HepG2 (cell line): ENCODE measurements around the gene NCOA7. TPM values are rescaled to one million over a fixed set of nuclear protein-coding genes. Genes with fewer than 3 reads are reported as not detected.
A peak's percentile ranks its signal among the peaks of the same experiment; 100 is the strongest.

Experiments used
- ATAC-seq: fragments of 200-7000 bp; cut with Tn5 transposase; 3 replicates; pipeline ENCODE4 v1.9.1; 2020; ENCODE audit warnings: mild to moderate bottlenecking, moderate library complexity
- BruUV-seq: library from RNA; stranded (reverse); fragments of 400-500 nt; replicated peaks from 2 replicates; lab custom pipeline; 2021; lab: Mats Ljungman, UMichigan
- CTCF ChIA-PET: fragments of 300-600 bp; formaldehyde crosslinking; extraction: SDS; loops from one replicate; lab custom pipeline; 2021; ENCODE audit warnings: low total read pairs, inconsistent platforms, low intra/inter-chr PET ratio; lab: Yijun Ruan, JAX
- POLR2A ChIA-PET: fragments of 350-600 bp; sonication (Branson Sonifier 250); formaldehyde crosslinking; loops from one replicate; lab custom pipeline; 2020; ENCODE audit warnings: antibody characterized with exemption, inconsistent platforms; lab: Yijun Ruan, JAX
- DNase-seq: peaks from one replicate; pipeline ENCODE4 v3.0.0-alpha.2; 2015; ENCODE audit warnings: low spot score
- FAIRE-seq: peaks from 3 replicates; lab custom pipeline; 2011; peaks lifted over from hg19 to GRCh38; lab: Jason Lieb, UNC
- H2AFZ ChIP-seq: one replicate; pipeline ENCODE4 v1.6.1; 2011; ENCODE audit warnings: low read length, inconsistent platforms
- H3K27ac ChIP-seq: fragments of 300-600 bp; 3 replicates; pipeline ENCODE4 v1.8.0; 2011; ENCODE audit warnings: mixed run types, mild to moderate bottlenecking, mixed read lengths, low read length, inconsistent platforms; ENCODE audit not compliant: insufficient read depth; ENCODE audit errors: extremely low read length
- H3K27me3 ChIP-seq, 2 experiments: fragments of 200-600 bp in 1 of 2; 2 replicates in 1 of 2; 3 replicates in 1 of 2; pipeline versions ENCODE4 v1.6.0 to v1.8.0; 2011; ENCODE audit warnings: low read length in 2 of 2, mild to moderate bottlenecking in 2 of 2, moderate library complexity in 2 of 2, inconsistent platforms in 1 of 2; ENCODE audit not compliant: insufficient read depth in 2 of 2, control insufficient read depth in 1 of 2
- H3K36me3 ChIP-seq, 2 experiments: fragments of 200-600 bp in 1 of 2; replicated peaks in 1 of 2; 2 replicates in 1 of 2; 3 replicates in 1 of 2; pipeline versions ENCODE4 v1.5.1 to v1.8.0; 2011; ENCODE audit warnings: low read length in 2 of 2, inconsistent platforms in 1 of 2; ENCODE audit not compliant: insufficient read depth in 2 of 2, control insufficient read depth in 1 of 2
- H3K4me1 ChIP-seq: 2 replicates; pipeline ENCODE4 v1.5.1; 2012; ENCODE audit warnings: low read length, inconsistent platforms; ENCODE audit not compliant: insufficient read depth
- H3K4me2 ChIP-seq: 2 replicates; pipeline ENCODE4 v1.6.0; 2011; ENCODE audit warnings: low read depth, low read length, inconsistent platforms
- H3K4me3 ChIP-seq, 3 experiments: fragments of 200-600 bp in 1 of 3; sonication (generic), shearing (Covaris generic) in 1 of 3; replicated peaks in 1 of 3; 2 replicates each; pipeline ENCODE4 v1.5.1; 2011 to 2016; ENCODE audit warnings: low read length in 3 of 3, inconsistent platforms in 2 of 3, low read depth in 2 of 3, mild to moderate bottlenecking in 2 of 3, control low read depth in 1 of 3, mixed read lengths in 1 of 3; ENCODE audit not compliant: insufficient read depth in 1 of 3
- H3K79me2 ChIP-seq: one replicate; pipeline ENCODE4 v1.6.1; 2011; ENCODE audit warnings: low read length, inconsistent platforms; ENCODE audit not compliant: insufficient read depth
- H3K9ac ChIP-seq: 2 replicates; pipeline ENCODE4 v1.6.0; 2011; ENCODE audit warnings: mild to moderate bottlenecking, low read depth, low read length, inconsistent platforms; ENCODE audit not compliant: insufficient read depth
- H3K9me3 ChIP-seq: 2 replicates; pipeline ENCODE4 v1.5.1; 2012; ENCODE audit warnings: mild to moderate bottlenecking, low read length
- H4K20me1 ChIP-seq: 2 replicates; pipeline ENCODE4 v1.6.0; 2011; ENCODE audit warnings: inconsistent platforms, mild to moderate bottlenecking, low read length, moderate library complexity; ENCODE audit not compliant: insufficient read depth
- CTCF ChIP-seq: sonication (generic); formaldehyde crosslinking; IDR thresholded peaks from 2 replicates; pipeline ENCODE4 v1.5.0; 2020; ENCODE audit warnings: mild to moderate bottlenecking, missing genetic modification reagents, moderate library complexity
- RAD21 ChIP-seq: fragments of 450-650 bp; formaldehyde crosslinking; IDR thresholded peaks from 2 replicates; pipeline ENCODE4 v1.5.0; 2020; ENCODE audit warnings: mild to moderate bottlenecking
- SOX6 ChIP-seq, 2 experiments: fragments of 450-650 bp in 1 of 2; sonication (generic) in 1 of 2; formaldehyde crosslinking in 1 of 2; IDR thresholded peaks; 2 replicates each; pipeline versions ENCODE4 v1.4.0 to v1.6.1; 2017 to 2020; ENCODE audit warnings: antibody characterized with exemption in 1 of 2, mild to moderate bottlenecking in 1 of 2, missing genetic modification reagents in 1 of 2
- SRF ChIP-seq: IDR thresholded peaks from 2 replicates; pipeline ENCODE4 v1.6.1; 2011; ENCODE audit warnings: mild to moderate bottlenecking, low read depth, low read length, moderate library complexity
- TP53 ChIP-seq: sonication (generic); formaldehyde crosslinking; conservative IDR thresholded peaks from 2 replicates; pipeline ENCODE4 v1.4.0; 2020; ENCODE audit warnings: missing genetic modification reagents
- XRCC5 ChIP-seq: fragments of 200-400 bp; formaldehyde crosslinking; optimal IDR thresholded peaks from 2 replicates; pipeline ENCODE3; 2017; ENCODE audit warnings: mild to moderate bottlenecking, low read length
- ZKSCAN8 ChIP-seq: IDR thresholded peaks from 2 replicates; pipeline ENCODE4 v1.6.1; 2016; ENCODE audit warnings: borderline replicate concordance, missing genetic modification reagents, missing compliant biosample characterization
- ZNF607 ChIP-seq: sonication (generic); formaldehyde crosslinking; IDR thresholded peaks from 2 replicates; pipeline ENCODE4 v1.5.1; 2020; ENCODE audit warnings: missing genetic modification reagents, mild to moderate bottlenecking, borderline replicate concordance
- WGBS: methylation state at CpG from one replicate; pipeline ENCODE4 v1.1.6; 2017; ENCODE audit warnings: low lambda C conversion rate; 5-methylcytosine and 5-hydroxymethylcytosine counted together
- in situ Hi-C: cut with HindIII; loops from 2 replicates; pipeline ENCODE4 v1.10.0; 2017; ENCODE audit warnings: low pct_unique_long_range_greater_than_20kb; ENCODE audit not compliant: extremely low pct_ligation_motif_present
- intact Hi-C: fragments of 100-400 bp; cut with micrococcal nuclease; formaldehyde crosslinking; loops from one replicate; pipeline ENCODE4 v1.10.0; 2022; ENCODE audit not compliant: unreplicated experiment
- polyA plus RNA-seq, 8 experiments: library from polyadenylated mRNA; depleted of rRNA in 3 of 8; stranded (reverse) in 7 of 8; unstranded in 1 of 8; fragments of >200 nt; fragmentation: Illumina TruSeq in 4 of 8; extraction: Trizol in 4 of 8; gene quantifications; 2 replicates each; pipeline versions ENCODE4 v1.2.1 to v1.2.3, GENCODE V29; 2011 to 2016; ENCODE audit warnings: low read depth in 4 of 8, missing spikeins in 1 of 8, mixed read lengths in 1 of 8; ENCODE audit not compliant: insufficient read depth in 1 of 8
- total RNA-seq, 5 experiments: library from RNA; depleted of rRNA; stranded (reverse); fragments of >200 nt; fragmentation: Illumina TruSeq; extraction: Trizol; gene quantifications; 2 replicates each; pipeline ENCODE4 v1.2.3, GENCODE V29; 2016; ENCODE audit warnings: low read depth in 1 of 5
- TF ChIP-seq, protein P1 (sequence below): sonication (generic); formaldehyde crosslinking; IDR thresholded peaks from 2 replicates; pipeline ENCODE4 v1.4.0; 2020; ENCODE audit warnings: missing genetic modification reagents
- TF ChIP-seq, protein P2 (sequence below): sonication (generic); formaldehyde crosslinking; IDR thresholded peaks from 2 replicates; pipeline ENCODE4 v1.5.1; 2020; ENCODE audit warnings: mild to moderate bottlenecking, moderate library complexity, missing genetic modification reagents
- TF ChIP-seq, protein P3 (sequence below): sonication (generic); formaldehyde crosslinking; IDR thresholded peaks from 2 replicates; pipeline ENCODE4; 2020; ENCODE audit warnings: missing genetic modification reagents, mild to moderate bottlenecking, borderline replicate concordance
- TF ChIP-seq, protein P4 (sequence below): sonication (generic); formaldehyde crosslinking; IDR thresholded peaks from 2 replicates; pipeline ENCODE4 v1.4.0; 2020; ENCODE audit warnings: missing genetic modification reagents

The NCOA7 gene
- total and polyA plus RNA-seq, 2 of the 13 experiments (the other 11 are each of a cell fraction or from before 2014, with no cell fraction given) = 13.6 to 20.8 TPM

- H3K9me3 ChIP-seq = no peaks in the 10 kb centered on the region
- in situ Hi-C loops = no loop called here
- peaks cover 7% of the 10 kb centered on the region for H3K4me1 ChIP-seq
- no peak overlapping the region for H3K9ac ChIP-seq
- no peak overlapping the region for H3K27ac ChIP-seq
- peak; percentile 79 for ATAC-seq
- H3K4me3 ChIP-seq = no peak overlapping the region
- DNase-seq = peak; percentile 64
- no peaks in the 10 kb centered on the region for H4K20me1 ChIP-seq
- no peak overlapping the region for H2AFZ ChIP-seq
- ChIA-PET CTCF (interaction anchor here (0.8 to 2.8 kb wide), 3 partner anchors 64 to 85 kb away, joined by 4 to 18 read pairs (median 9); partner anchors contain the start of gene HINT3), POLR2A (interaction anchor here (0.9 kb wide), 1 partner anchor 10 kb away, joined by 3 read pairs; no protein-coding TSS in a partner anchor)
- intact Hi-C loops = loop anchor here (1.0 to 5.0 kb wide), 2 partner anchors 64 to 97 kb away; partner anchors contain the start of gene NCOA7
- no TSS peak for BruUV-seq
- FAIRE-seq = peak; percentile 74
- peaks cover 2 to 29% of the 10 kb centered on the region in 2 experiments; a peak in 4 of 5 replicates for H3K36me3 ChIP-seq
- no peaks in the 10 kb centered on the region for H3K27me3 ChIP-seq
- no peaks in the 10 kb centered on the region for H3K79me2 ChIP-seq
- H3K4me2 ChIP-seq = no peak overlapping the region
- WGBS = 72% methylated on average over 8 of the region's 8 CpGs
- TF ChIP-seq CTCF (CRISPR knock-in tag) (peak; percentile 62), SRF (peak; percentile 45; the same call in 1 of the 2 replicates), RAD21 (CRISPR knock-in tag) (peak; percentile 66; the same call in 1 of the 2 replicates), ZNF607 (CRISPR knock-in tag) (peak; percentile 26; the same call in 1 of the 2 replicates), SOX6 (IDR thresholded peaks at IDR 0.05) (no peak), SOX6 (CRISPR knock-in tag; IDR thresholded peaks at IDR 0.05) (no peak; the same call in 1 of the 2 replicates), XRCC5 (peak; percentile 37), ZKSCAN8 (CRISPR knock-in tag) (0 out of 2 replicates have a peak, but pooled peaks have one; percentile 10), TP53 (0 out of 2 replicates have a peak, but pooled peaks have one; percentile 37)
- TF ChIP-seq, protein P1, sequence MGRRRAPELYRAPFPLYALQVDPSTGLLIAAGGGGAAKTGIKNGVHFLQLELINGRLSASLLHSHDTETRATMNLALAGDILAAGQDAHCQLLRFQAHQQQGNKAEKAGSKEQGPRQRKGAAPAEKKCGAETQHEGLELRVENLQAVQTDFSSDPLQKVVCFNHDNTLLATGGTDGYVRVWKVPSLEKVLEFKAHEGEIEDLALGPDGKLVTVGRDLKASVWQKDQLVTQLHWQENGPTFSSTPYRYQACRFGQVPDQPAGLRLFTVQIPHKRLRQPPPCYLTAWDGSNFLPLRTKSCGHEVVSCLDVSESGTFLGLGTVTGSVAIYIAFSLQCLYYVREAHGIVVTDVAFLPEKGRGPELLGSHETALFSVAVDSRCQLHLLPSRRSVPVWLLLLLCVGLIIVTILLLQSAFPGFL = no peak
- TF ChIP-seq, protein P2, sequence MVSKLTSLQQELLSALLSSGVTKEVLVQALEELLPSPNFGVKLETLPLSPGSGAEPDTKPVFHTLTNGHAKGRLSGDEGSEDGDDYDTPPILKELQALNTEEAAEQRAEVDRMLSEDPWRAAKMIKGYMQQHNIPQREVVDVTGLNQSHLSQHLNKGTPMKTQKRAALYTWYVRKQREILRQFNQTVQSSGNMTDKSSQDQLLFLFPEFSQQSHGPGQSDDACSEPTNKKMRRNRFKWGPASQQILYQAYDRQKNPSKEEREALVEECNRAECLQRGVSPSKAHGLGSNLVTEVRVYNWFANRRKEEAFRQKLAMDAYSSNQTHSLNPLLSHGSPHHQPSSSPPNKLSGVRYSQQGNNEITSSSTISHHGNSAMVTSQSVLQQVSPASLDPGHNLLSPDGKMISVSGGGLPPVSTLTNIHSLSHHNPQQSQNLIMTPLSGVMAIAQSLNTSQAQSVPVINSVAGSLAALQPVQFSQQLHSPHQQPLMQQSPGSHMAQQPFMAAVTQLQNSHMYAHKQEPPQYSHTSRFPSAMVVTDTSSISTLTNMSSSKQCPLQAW = 0 out of 2 replicates have a peak, but pooled peaks have one; percentile 21
- TF ChIP-seq, protein P3, sequence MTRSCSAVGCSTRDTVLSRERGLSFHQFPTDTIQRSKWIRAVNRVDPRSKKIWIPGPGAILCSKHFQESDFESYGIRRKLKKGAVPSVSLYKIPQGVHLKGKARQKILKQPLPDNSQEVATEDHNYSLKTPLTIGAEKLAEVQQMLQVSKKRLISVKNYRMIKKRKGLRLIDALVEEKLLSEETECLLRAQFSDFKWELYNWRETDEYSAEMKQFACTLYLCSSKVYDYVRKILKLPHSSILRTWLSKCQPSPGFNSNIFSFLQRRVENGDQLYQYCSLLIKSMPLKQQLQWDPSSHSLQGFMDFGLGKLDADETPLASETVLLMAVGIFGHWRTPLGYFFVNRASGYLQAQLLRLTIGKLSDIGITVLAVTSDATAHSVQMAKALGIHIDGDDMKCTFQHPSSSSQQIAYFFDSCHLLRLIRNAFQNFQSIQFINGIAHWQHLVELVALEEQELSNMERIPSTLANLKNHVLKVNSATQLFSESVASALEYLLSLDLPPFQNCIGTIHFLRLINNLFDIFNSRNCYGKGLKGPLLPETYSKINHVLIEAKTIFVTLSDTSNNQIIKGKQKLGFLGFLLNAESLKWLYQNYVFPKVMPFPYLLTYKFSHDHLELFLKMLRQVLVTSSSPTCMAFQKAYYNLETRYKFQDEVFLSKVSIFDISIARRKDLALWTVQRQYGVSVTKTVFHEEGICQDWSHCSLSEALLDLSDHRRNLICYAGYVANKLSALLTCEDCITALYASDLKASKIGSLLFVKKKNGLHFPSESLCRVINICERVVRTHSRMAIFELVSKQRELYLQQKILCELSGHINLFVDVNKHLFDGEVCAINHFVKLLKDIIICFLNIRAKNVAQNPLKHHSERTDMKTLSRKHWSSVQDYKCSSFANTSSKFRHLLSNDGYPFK (CRISPR knock-in tag) = no peak
- TF ChIP-seq, protein P4, sequence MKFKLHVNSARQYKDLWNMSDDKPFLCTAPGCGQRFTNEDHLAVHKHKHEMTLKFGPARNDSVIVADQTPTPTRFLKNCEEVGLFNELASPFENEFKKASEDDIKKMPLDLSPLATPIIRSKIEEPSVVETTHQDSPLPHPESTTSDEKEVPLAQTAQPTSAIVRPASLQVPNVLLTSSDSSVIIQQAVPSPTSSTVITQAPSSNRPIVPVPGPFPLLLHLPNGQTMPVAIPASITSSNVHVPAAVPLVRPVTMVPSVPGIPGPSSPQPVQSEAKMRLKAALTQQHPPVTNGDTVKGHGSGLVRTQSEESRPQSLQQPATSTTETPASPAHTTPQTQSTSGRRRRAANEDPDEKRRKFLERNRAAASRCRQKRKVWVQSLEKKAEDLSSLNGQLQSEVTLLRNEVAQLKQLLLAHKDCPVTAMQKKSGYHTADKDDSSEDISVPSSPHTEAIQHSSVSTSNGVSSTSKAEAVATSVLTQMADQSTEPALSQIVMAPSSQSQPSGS = 0 out of 2 replicates have a peak, but pooled peaks have one; percentile 24
Measured at GRCh38 chr6:125888989-125889656, 98.4 kb downstream of the NCOA7 start.
